ENCODE measurements around the gene CYP26B1. TPM values are rescaled to one million over a fixed set of nuclear protein-coding genes. Genes with fewer than 3 reads are reported as not detected.

The CYP26B1 gene
- total RNA-seq, 1 experiment from 2014 or later: 1.3 TPM

DNA sequence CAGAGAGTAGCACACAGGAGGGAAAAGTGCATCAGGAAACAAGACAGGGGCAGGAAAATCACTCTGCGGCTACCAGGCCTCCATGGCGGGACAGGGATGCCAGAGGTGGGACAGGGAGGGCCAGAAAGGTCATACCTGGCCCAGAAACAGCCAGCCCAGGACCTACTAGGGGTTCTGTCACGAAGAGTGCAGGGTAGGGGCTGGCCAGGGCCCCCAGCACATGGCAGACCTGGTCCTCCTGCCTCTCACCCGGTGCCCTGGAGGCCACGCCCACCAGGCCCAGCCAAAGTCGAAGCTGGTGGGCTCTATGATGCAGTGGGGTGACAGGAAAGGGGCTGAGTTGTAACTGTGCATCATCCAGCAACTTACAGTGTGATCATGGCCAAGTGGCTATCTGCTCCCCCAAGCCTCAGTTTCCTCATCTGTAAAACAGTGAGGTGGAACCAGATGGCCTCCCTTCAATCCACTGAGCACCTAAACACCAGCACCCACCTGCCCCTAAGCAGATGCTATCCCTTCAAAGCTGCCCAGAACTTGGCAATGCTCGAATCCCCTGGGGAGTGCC is 10.6 kb downstream of the CYP26B1 start:
- intact Hi-C loops (cut with micrococcal nuclease; ENCODE audit: unreplicated experiment): loop anchor here (5.0 kb wide), 4 partner anchors 140 to 530 kb away; no protein-coding TSS in a partner anchor
- H3K4me3 ChIP-seq: no peak overlapping the region
- no peaks in the 10 kb centered on the region for H3K36me3 ChIP-seq (ENCODE audit: low read depth)
- peaks cover 34% of the 10 kb centered on the region for H3K4me1 ChIP-seq (replicated peaks; ENCODE audit: insufficient read depth)
- TF ChIP-seq, protein P1, sequence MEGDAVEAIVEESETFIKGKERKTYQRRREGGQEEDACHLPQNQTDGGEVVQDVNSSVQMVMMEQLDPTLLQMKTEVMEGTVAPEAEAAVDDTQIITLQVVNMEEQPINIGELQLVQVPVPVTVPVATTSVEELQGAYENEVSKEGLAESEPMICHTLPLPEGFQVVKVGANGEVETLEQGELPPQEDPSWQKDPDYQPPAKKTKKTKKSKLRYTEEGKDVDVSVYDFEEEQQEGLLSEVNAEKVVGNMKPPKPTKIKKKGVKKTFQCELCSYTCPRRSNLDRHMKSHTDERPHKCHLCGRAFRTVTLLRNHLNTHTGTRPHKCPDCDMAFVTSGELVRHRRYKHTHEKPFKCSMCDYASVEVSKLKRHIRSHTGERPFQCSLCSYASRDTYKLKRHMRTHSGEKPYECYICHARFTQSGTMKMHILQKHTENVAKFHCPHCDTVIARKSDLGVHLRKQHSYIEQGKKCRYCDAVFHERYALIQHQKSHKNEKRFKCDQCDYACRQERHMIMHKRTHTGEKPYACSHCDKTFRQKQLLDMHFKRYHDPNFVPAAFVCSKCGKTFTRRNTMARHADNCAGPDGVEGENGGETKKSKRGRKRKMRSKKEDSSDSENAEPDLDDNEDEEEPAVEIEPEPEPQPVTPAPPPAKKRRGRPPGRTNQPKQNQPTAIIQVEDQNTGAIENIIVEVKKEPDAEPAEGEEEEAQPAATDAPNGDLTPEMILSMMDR (conservative IDR thresholded peaks at IDR 0.05): no peak
- no peak for TF ChIP-seq EZH2 (IDR thresholded peaks at IDR 0.05; ENCODE audit: low read depth)
- CTCF ChIA-PET: interaction anchor here (0.6 to 1.5 kb wide), 2 partner anchors 22 to 1040 kb away, joined by 5 to 18 read pairs; no protein-coding TSS in a partner anchor
- H3F3A ChIP-seq (ENCODE audit: insufficient read depth, low read depth): peaks cover 25% of the 10 kb centered on the region
- no peaks in the 10 kb centered on the region; the same call in 1 of the 2 replicates for H4K20me1 ChIP-seq (ENCODE audit: insufficient read depth)
- peak overlapping the region; percentile 75 for H3K4me2 ChIP-seq
- H3K27ac ChIP-seq: no peak overlapping the region
- no peaks in the 10 kb centered on the region for H3K79me2 ChIP-seq (ENCODE audit: low read depth)
- DNase-seq: no peak
- H3K9me2 ChIP-seq (ENCODE audit: insufficient read depth): no peaks in the 10 kb centered on the region
- BruUV-seq (replicated peaks): no TSS peak
- POLR2A ChIA-PET (ENCODE audit: unreplicated experiment): no interaction called here
- no peaks in the 10 kb centered on the region for H3K27me3 ChIP-seq (ENCODE audit: insufficient read depth, low read depth)
- H2AFZ ChIP-seq: no peak overlapping the region
- H3K9me3 ChIP-seq (ENCODE audit: insufficient read depth, low read depth): no peaks in the 10 kb centered on the region

DNA sequence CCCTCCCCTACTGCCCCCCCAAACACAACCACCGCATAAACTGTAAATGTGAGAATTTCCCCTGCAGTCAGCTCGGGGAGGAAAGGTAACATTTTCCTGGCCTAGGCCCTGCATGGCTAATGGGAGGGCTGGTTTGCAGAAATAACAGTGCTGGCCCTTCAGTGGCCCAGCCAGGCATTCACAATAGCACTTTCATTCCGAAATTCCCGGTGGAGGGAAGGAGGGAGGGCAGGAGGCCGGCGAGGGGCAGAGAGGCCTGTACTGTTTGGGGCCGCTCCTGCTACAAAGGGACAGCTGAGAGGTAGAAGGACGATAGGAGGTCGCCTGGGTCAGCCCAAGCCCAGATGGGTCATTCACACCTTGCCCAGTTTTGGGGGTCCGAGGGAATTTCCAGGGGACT is 11.3 kb downstream of the CYP26B1 start:
- Histone ChIP-seq H3K9me2 (ENCODE audit: insufficient read depth) (no peaks in the 10 kb centered on the region), H3K4me3 (no peak overlapping the region), H3K27me3 (ENCODE audit: insufficient read depth, low read depth) (no peaks in the 10 kb centered on the region), H3K4me1 (replicated peaks; ENCODE audit: insufficient read depth) (peaks cover 34% of the 10 kb centered on the region), H3K9me3 (ENCODE audit: insufficient read depth, low read depth) (no peaks in the 10 kb centered on the region), H3K79me2 (ENCODE audit: low read depth) (no peaks in the 10 kb centered on the region), H3K4me2 (no peak overlapping the region), H3K27ac (no peak overlapping the region), H3K36me3 (ENCODE audit: low read depth) (no peaks in the 10 kb centered on the region), H4K20me1 (ENCODE audit: insufficient read depth) (no peaks in the 10 kb centered on the region; the same call in 1 of the 2 replicates), H2AFZ (no peak overlapping the region), H3F3A (ENCODE audit: insufficient read depth, low read depth) (peaks cover 25% of the 10 kb centered on the region)
- POLR2A ChIA-PET (ENCODE audit: unreplicated experiment): no interaction called here
- TF ChIP-seq, protein P1 (conservative IDR thresholded peaks at IDR 0.05): no peak
- TF ChIP-seq EZH2 (IDR thresholded peaks at IDR 0.05; ENCODE audit: low read depth): no peak
- CTCF ChIA-PET: no interaction called here
- DNase-seq: no peak
- BruUV-seq (replicated peaks): no TSS peak
- intact Hi-C loops (cut with micrococcal nuclease; ENCODE audit: unreplicated experiment): loop anchor here (5.0 kb wide), 4 partner anchors 139 to 529 kb away; no protein-coding TSS in a partner anchor

DNA sequence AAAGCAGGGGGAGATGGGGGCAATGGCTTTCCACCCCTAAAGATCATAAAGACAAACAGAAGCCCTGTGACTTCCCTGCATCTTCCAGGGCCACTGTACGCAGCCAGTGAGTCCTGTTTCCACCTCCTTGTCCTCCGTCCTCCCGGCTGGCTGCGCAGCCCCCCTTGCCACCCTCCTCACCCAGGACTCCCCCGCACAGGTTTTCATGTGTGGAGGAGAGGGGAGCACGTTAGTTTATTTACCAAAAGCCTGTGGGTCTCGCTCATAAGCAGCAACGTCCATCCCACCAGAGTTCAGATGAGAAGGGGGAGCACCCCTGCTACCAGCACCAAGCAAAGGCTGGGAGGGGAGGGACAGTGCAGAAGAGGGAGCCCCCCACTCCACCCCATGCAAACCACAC is 11.7 kb downstream of the CYP26B1 start:
- TF ChIP-seq EZH2 (IDR thresholded peaks at IDR 0.05; ENCODE audit: low read depth): no peak
- TF ChIP-seq, protein P1 (conservative IDR thresholded peaks at IDR 0.05): no peak
- no peak for DNase-seq
- Histone ChIP-seq H3K4me3 (no peak overlapping the region), H3K4me1 (replicated peaks; ENCODE audit: insufficient read depth) (peaks cover 34% of the 10 kb centered on the region), H3K27me3 (ENCODE audit: insufficient read depth, low read depth) (no peaks in the 10 kb centered on the region), H3K4me2 (no peak overlapping the region), H3K9me2 (ENCODE audit: insufficient read depth) (no peaks in the 10 kb centered on the region), H4K20me1 (ENCODE audit: insufficient read depth) (no peaks in the 10 kb centered on the region; the same call in 1 of the 2 replicates), H3K79me2 (ENCODE audit: low read depth) (no peaks in the 10 kb centered on the region), H3F3A (ENCODE audit: insufficient read depth, low read depth) (peaks cover 25% of the 10 kb centered on the region), H3K9me3 (ENCODE audit: insufficient read depth, low read depth) (no peaks in the 10 kb centered on the region), H3K36me3 (ENCODE audit: low read depth) (no peaks in the 10 kb centered on the region), H2AFZ (no peak overlapping the region), H3K27ac (no peak overlapping the region)
- no TSS peak for BruUV-seq (replicated peaks)
- CTCF ChIA-PET: interaction anchor here (0.6 kb wide), 1 partner anchor 719 kb away, joined by 4 read pairs; no protein-coding TSS in a partner anchor
- intact Hi-C loops (cut with micrococcal nuclease; ENCODE audit: unreplicated experiment): loop anchor here (5.0 kb wide), 4 partner anchors 139 to 529 kb away; no protein-coding TSS in a partner anchor
- POLR2A ChIA-PET (ENCODE audit: unreplicated experiment): no interaction called here
